HCT116 (cell line): Measurements from ENCODE around the gene BTBD6. TPM values are rescaled to one million over a fixed set of nuclear protein-coding genes. Genes with fewer than 3 reads are reported as not detected.
"Not testable (repeated sequence)": the region's sequence is repeated elsewhere in the genome, so short reads cannot be mapped to it uniquely, and the experiment has no call there.

Experiments used
- ATAC-seq: fragments of 200-7000 bp; cut with Tn5 transposase; 2 replicates; pipeline ENCODE4 v1.9.1; 2020; ENCODE audit warnings: mild to moderate bottlenecking, moderate library complexity
- BruUV-seq: library from RNA; stranded (reverse); fragments of 400-500 nt; replicated peaks from 2 replicates; lab custom pipeline; 2021; lab: Mats Ljungman, UMichigan
- CTCF ChIA-PET: fragments of 300-600 bp; sonication (Branson Sonifier 250); formaldehyde crosslinking; loops from one replicate; lab custom pipeline; 2021; ENCODE audit warnings: antibody characterized with exemption; lab: Charles Lee
- POLR2A ChIA-PET: fragments of 300-600, 350-600 bp; sonication (Branson Sonifier 250); formaldehyde crosslinking; loops from one replicate; lab custom pipeline; 2021; ENCODE audit warnings: antibody characterized with exemption; lab: Charles Lee
- RAD21 ChIA-PET, 2 experiments: fragments of 300-600 bp; sonication (Branson Sonifier 250); formaldehyde crosslinking; loops; one replicate each; lab custom pipeline; 2023; ENCODE audit warnings: low total read pairs in 2 of 2; ENCODE audit not compliant: uncharacterized antibody in 2 of 2, unreplicated experiment in 2 of 2, low non-redundant PET in 1 of 2; lab: Charles Lee
- DNase-seq: peaks from one replicate; pipeline ENCODE4 v3.0.0-alpha.2; 2010; ENCODE audit warnings: low read depth, low spot score
- H2AFZ ChIP-seq: fragments of 200-600 bp; shearing (Covaris generic), sonication (generic); 2 replicates; pipeline ENCODE4 v1.6.1; 2017; ENCODE audit warnings: low read depth, mixed run types, mixed read lengths, antibody characterized with exemption, low read length; ENCODE audit not compliant: poor library complexity, severe bottlenecking
- H3K27ac ChIP-seq: 2 replicates; pipeline ENCODE4 v1.5.1; 2012; ENCODE audit warnings: low read depth, low read length
- H3K27me3 ChIP-seq: fragments of 200-600 bp; sonication (generic); 2 replicates; pipeline ENCODE4 v1.6.1; 2016; ENCODE audit warnings: mixed run types, low read length, mixed read lengths; ENCODE audit not compliant: insufficient read depth
- H3K36me3 ChIP-seq, 2 experiments: fragments of 200-500 bp in 1 of 2; fragments of 200-600 bp in 1 of 2; sonication (Bioruptor generic) in 1 of 2; sonication (generic) in 1 of 2; 2 replicates each; pipeline versions ENCODE4 v1.5.1 to v1.6.1; 2014 to 2016; ENCODE audit warnings: low read length in 2 of 2, inconsistent platforms in 1 of 2, mixed read lengths in 1 of 2, mixed run types in 1 of 2; ENCODE audit not compliant: insufficient read depth in 2 of 2, control insufficient read depth in 1 of 2
- H3K4me1 ChIP-seq, 2 experiments: fragments of 200-600 bp in 1 of 2; sonication (generic) in 1 of 2; 2 replicates each; pipeline versions ENCODE4 v1.5.1 to v1.6.1; 2012 to 2017; ENCODE audit warnings: low read length in 2 of 2, inconsistent platforms in 1 of 2, mild to moderate bottlenecking in 1 of 2, mixed read lengths in 1 of 2, mixed run types in 1 of 2, moderate library complexity in 1 of 2; ENCODE audit not compliant: insufficient read depth in 2 of 2, control insufficient read depth in 1 of 2
- H3K4me2 ChIP-seq: fragments of 200-600 bp; sonication (generic); 2 replicates; pipeline ENCODE4 v1.6.1; 2017; ENCODE audit warnings: mixed run types, low read length, mixed read lengths
- H3K4me3 ChIP-seq, 2 experiments: fragments of 200-600 bp in 1 of 2; sonication (generic) in 1 of 2; replicated peaks in 1 of 2; 2 replicates each; pipeline ENCODE4 v1.5.1; 2011 to 2016; ENCODE audit warnings: low read length in 2 of 2, control low read depth in 1 of 2, low read depth in 1 of 2, mild to moderate bottlenecking in 1 of 2, mixed read lengths in 1 of 2, mixed run types in 1 of 2
- H3K79me2 ChIP-seq: fragments of 200-600 bp; sonication (generic); 2 replicates; pipeline ENCODE4 v1.6.1; 2017; ENCODE audit warnings: mild to moderate bottlenecking, mixed run types, low read length, moderate library complexity, mixed read lengths; ENCODE audit not compliant: insufficient read depth
- H3K9ac ChIP-seq: fragments of 200-600 bp; sonication (generic); 2 replicates; pipeline ENCODE4 v1.6.1; 2016; ENCODE audit warnings: low read length, mixed read lengths
- H3K9me2 ChIP-seq: fragments of 200-600 bp; sonication (generic), shearing (Covaris generic); 2 replicates; pipeline ENCODE4 v1.6.1; 2017; ENCODE audit warnings: mixed run types, mild to moderate bottlenecking, moderate library complexity; ENCODE audit not compliant: insufficient read depth
- H3K9me3 ChIP-seq, 2 experiments: fragments of 200-500 bp in 1 of 2; fragments of 200-600 bp in 1 of 2; sonication (Bioruptor generic) in 1 of 2; sonication (generic) in 1 of 2; 2 replicates each; pipeline ENCODE4 v1.6.1; 2014 to 2017; ENCODE audit warnings: low read length in 2 of 2, mixed read lengths in 2 of 2, inconsistent platforms in 1 of 2, low read depth in 1 of 2, mild to moderate bottlenecking in 1 of 2, mixed run types in 1 of 2, moderate library complexity in 1 of 2; ENCODE audit not compliant: control insufficient read depth in 1 of 2, insufficient read depth in 1 of 2
- H4K20me1 ChIP-seq: fragments of 200-600 bp; sonication (generic), shearing (Covaris generic); 2 replicates; pipeline ENCODE4 v1.6.1; 2017; ENCODE audit warnings: mixed run types, mild to moderate bottlenecking, moderate library complexity; ENCODE audit not compliant: insufficient read depth
- EGR1 ChIP-seq: IDR thresholded peaks from 2 replicates; pipeline ENCODE4 v1.6.1; 2012; ENCODE audit warnings: low read depth
- EZH2 ChIP-seq: fragments of 200-600 bp; sonication (generic); IDR thresholded peaks from 2 replicates; pipeline ENCODE4 v1.6.1; 2017; ENCODE audit warnings: antibody characterized with exemption, mixed run types
- FOSL1 ChIP-seq: IDR thresholded peaks from 2 replicates; pipeline ENCODE4 v1.6.1; 2012; ENCODE audit warnings: low read depth
- POLR2AphosphoS5 ChIP-seq: IDR thresholded peaks from 2 replicates; pipeline ENCODE4 v1.6.1; 2011; ENCODE audit warnings: mild to moderate bottlenecking, low read depth, low read length, moderate library complexity
- TCF7L2 ChIP-seq: IDR thresholded peaks from 2 replicates; pipeline ENCODE4 v1.7.0; 2011; ENCODE audit warnings: borderline replicate concordance, inconsistent platforms; ENCODE audit not compliant: insufficient read depth, insufficient read length; ENCODE audit errors: extremely low read depth
- intact Hi-C: fragments of 100-400 bp; cut with micrococcal nuclease; formaldehyde crosslinking; loops from 2 replicates; pipeline ENCODE4 v1.10.0; 2022
- total RNA-seq: library from RNA; stranded (reverse); gene quantifications from one replicate; pipeline ENCODE4 v1.2.1, GENCODE V29; 2021; ENCODE audit not compliant: unreplicated experiment

Gene BTBD6
- total RNA-seq, 1 experiment from 2014 or later: 35.9 TPM

GRCh38 chr14:105275267-105275946, 27.1 kb downstream of the BTBD6 start:
- BruUV-seq: no TSS peak
- ATAC-seq: no peak
- CTCF ChIA-PET: interaction anchor here (1.4 kb wide), 1 partner anchor 185 kb away, joined by 4 read pairs; no protein-coding TSS in a partner anchor
- Histone ChIP-seq H3K27ac (no peak overlapping the region), H3K4me2 (no peak overlapping the region), H3K4me3 (no peak overlapping the region), H3K36me3 (no peaks in the 10 kb centered on the region), H3K4me1 (no peaks in the 10 kb centered on the region), H2AFZ (no peak overlapping the region), H4K20me1 (no peaks in the 10 kb centered on the region), H3K27me3 (no peaks in the 10 kb centered on the region), H3K79me2 (peaks cover 31% of the 10 kb centered on the region; the same call in 1 of the 2 replicates), H3K9me3 (no peaks in the 10 kb centered on the region), H3K9ac (no peak overlapping the region), H3K9me2 (no peaks in the 10 kb centered on the region)
- no peak for DNase-seq
- RAD21 ChIA-PET: no interaction called here
- POLR2A ChIA-PET: no interaction called here
- intact Hi-C loops: no loop called here
- TF ChIP-seq EZH2 (no peak), EGR1 (no peak), FOSL1 (no peak), POLR2AphosphoS5 (no peak), TCF7L2 (no peak)

GRCh38 chr14:105277448-105277847, 29.1 kb downstream of the BTBD6 start:
- intact Hi-C loops, RAD21 ChIA-PET, H4K20me1 ChIP-seq, H3K4me1 ChIP-seq, H3K9me3 ChIP-seq, H3K9ac ChIP-seq, BruUV-seq, H2AFZ ChIP-seq, H3K4me3 ChIP-seq, H3K9me2 ChIP-seq, H3K27ac ChIP-seq, H3K27me3 ChIP-seq, H3K36me3 ChIP-seq, DNase-seq, CTCF ChIA-PET, POLR2A ChIA-PET, ATAC-seq, H3K4me2 ChIP-seq: not testable (repeated sequence)
- H3K79me2 ChIP-seq: peaks cover 42% of the 10 kb centered on the region
